ENCODE measurements around the gene SLC30A7. TPM values are rescaled to one million over a fixed set of nuclear protein-coding genes. Genes with fewer than 3 reads are reported as not detected.

The SLC30A7 gene
- total and polyA plus RNA-seq, 2 of the 13 experiments (the other 11 are each of a cell fraction or from before 2014, with no cell fraction given), result 8.3 to 40.8 TPM

GRCh38 chr1:100895540-100896480 is at the start of gene SLC30A7 (continued):
- TF ChIP-seq, protein P1, sequence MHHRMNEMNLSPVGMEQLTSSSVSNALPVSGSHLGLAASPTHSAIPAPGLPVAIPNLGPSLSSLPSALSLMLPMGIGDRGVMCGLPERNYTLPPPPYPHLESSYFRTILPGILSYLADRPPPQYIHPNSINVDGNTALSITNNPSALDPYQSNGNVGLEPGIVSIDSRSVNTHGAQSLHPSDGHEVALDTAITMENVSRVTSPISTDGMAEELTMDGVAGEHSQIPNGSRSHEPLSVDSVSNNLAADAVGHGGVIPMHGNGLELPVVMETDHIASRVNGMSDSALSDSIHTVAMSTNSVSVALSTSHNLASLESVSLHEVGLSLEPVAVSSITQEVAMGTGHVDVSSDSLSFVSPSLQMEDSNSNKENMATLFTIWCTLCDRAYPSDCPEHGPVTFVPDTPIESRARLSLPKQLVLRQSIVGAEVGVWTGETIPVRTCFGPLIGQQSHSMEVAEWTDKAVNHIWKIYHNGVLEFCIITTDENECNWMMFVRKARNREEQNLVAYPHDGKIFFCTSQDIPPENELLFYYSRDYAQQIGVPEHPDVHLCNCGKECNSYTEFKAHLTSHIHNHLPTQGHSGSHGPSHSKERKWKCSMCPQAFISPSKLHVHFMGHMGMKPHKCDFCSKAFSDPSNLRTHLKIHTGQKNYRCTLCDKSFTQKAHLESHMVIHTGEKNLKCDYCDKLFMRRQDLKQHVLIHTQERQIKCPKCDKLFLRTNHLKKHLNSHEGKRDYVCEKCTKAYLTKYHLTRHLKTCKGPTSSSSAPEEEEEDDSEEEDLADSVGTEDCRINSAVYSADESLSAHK (CRISPR knock-in tag; IDR thresholded peaks at IDR 0.05; ENCODE audit: borderline replicate concordance), result no peak
- TF ChIP-seq MED1 (CRISPR knock-in tag; IDR thresholded peaks at IDR 0.05), result peak; percentile 55
- TF ChIP-seq ARNT (IDR thresholded peaks at IDR 0.05), result no peak
- TF ChIP-seq, protein P2, sequence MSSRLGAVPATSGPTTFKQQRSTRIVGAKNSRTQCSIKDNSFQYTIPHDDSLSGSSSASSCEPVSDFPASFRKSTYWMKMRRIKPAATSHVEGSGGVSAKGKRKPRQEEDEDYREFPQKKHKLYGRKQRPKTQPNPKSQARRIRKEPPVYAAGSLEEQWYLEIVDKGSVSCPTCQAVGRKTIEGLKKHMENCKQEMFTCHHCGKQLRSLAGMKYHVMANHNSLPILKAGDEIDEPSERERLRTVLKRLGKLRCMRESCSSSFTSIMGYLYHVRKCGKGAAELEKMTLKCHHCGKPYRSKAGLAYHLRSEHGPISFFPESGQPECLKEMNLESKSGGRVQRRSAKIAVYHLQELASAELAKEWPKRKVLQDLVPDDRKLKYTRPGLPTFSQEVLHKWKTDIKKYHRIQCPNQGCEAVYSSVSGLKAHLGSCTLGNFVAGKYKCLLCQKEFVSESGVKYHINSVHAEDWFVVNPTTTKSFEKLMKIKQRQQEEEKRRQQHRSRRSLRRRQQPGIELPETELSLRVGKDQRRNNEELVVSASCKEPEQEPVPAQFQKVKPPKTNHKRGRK (CRISPR knock-in tag; IDR thresholded peaks at IDR 0.05), result no peak
- no peak for TF ChIP-seq PRDM10 (CRISPR knock-in tag; IDR thresholded peaks at IDR 0.05; ENCODE audit: low read depth)
- TF ChIP-seq ZNF567 (CRISPR knock-in tag; IDR thresholded peaks at IDR 0.05; ENCODE audit: borderline replicate concordance), result no peak
- TF ChIP-seq ZKSCAN1 (IDR thresholded peaks at IDR 0.05; ENCODE audit: low read length), result no peak
- TF ChIP-seq TOPORS (CRISPR knock-in tag; IDR thresholded peaks at IDR 0.05), result no peak
- TF ChIP-seq, protein P3, sequence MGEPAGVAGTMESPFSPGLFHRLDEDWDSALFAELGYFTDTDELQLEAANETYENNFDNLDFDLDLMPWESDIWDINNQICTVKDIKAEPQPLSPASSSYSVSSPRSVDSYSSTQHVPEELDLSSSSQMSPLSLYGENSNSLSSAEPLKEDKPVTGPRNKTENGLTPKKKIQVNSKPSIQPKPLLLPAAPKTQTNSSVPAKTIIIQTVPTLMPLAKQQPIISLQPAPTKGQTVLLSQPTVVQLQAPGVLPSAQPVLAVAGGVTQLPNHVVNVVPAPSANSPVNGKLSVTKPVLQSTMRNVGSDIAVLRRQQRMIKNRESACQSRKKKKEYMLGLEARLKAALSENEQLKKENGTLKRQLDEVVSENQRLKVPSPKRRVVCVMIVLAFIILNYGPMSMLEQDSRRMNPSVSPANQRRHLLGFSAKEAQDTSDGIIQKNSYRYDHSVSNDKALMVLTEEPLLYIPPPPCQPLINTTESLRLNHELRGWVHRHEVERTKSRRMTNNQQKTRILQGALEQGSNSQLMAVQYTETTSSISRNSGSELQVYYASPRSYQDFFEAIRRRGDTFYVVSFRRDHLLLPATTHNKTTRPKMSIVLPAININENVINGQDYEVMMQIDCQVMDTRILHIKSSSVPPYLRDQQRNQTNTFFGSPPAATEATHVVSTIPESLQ (CRISPR knock-in tag; conservative IDR thresholded peaks at IDR 0.05), result no peak
- TF ChIP-seq, protein P4, sequence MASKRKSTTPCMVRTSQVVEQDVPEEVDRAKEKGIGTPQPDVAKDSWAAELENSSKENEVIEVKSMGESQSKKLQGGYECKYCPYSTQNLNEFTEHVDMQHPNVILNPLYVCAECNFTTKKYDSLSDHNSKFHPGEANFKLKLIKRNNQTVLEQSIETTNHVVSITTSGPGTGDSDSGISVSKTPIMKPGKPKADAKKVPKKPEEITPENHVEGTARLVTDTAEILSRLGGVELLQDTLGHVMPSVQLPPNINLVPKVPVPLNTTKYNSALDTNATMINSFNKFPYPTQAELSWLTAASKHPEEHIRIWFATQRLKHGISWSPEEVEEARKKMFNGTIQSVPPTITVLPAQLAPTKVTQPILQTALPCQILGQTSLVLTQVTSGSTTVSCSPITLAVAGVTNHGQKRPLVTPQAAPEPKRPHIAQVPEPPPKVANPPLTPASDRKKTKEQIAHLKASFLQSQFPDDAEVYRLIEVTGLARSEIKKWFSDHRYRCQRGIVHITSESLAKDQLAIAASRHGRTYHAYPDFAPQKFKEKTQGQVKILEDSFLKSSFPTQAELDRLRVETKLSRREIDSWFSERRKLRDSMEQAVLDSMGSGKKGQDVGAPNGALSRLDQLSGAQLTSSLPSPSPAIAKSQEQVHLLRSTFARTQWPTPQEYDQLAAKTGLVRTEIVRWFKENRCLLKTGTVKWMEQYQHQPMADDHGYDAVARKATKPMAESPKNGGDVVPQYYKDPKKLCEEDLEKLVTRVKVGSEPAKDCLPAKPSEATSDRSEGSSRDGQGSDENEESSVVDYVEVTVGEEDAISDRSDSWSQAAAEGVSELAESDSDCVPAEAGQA (IDR thresholded peaks at IDR 0.05; ENCODE audit: low read depth), result no peak
- TF ChIP-seq, protein P4 (CRISPR knock-in tag; IDR thresholded peaks at IDR 0.05; ENCODE audit: borderline replicate concordance), result no peak
